NB4 (cell line): ENCODE measurements around the gene POU2F2.

Experiments used
- MYC ChIP-seq: IDR thresholded peaks from 2 replicates; pipeline ENCODE4 v1.6.1; 2011; ENCODE audit warnings: low read depth, low read length
- POLR2A ChIP-seq: IDR thresholded peaks from 2 replicates; pipeline ENCODE4 v1.6.1; 2011; ENCODE audit warnings: mild to moderate bottlenecking; ENCODE audit not compliant: insufficient read length; ENCODE audit errors: extremely low read depth
- TF ChIP-seq, protein P1 (sequence below): IDR thresholded peaks from one replicate; pipeline ENCODE4 v1.5.1; 2012; ENCODE audit warnings: low read depth, low read length
- TF ChIP-seq, protein P2 (sequence below): IDR thresholded peaks from 2 replicates; pipeline ENCODE4 v1.6.1; 2011; ENCODE audit warnings: low read depth, low read length

DNA sequence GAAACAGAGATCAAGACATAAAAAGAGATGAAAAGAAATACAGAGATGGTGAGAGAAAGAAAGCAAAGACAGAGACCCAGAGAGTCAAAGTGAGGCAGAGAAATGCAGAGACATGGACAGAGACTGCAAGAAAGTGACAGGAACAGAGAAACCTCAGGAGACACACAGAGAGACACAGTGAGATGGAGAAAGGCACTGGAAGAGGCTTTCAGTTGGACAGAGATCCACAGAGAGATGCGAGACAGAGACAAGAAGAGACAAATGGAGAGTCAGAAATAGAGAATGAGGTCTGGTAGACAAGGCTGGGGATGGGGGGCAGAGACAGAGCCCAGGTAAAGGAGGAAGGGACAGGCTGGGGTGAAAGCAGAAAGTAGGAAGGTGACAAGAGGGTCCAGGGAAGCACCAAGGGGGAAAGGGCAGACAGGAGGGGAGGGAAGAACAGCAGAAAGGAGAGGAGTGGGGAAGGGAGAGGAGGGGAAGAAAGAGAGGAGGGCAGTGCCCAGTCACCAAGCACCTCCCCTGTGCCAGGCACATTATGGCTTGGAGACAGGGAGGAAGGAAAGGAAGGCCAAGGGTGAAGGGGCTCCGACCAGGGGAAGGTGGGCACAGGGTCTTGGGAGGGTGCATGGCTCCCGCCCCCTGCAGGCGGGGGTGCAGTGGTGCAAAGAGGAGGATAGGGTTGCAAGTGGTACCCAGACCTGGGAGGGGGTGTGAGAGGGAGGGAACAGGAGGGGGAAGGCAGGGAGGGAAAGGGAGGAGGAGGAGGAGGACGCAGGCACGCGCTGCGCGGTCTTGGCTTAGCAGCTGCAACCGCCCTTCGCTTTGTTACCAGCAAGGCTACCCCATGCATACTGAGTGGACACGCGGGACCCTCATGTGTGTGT, 46.8 kb upstream of the POU2F2 start:
- TF ChIP-seq, protein P1, sequence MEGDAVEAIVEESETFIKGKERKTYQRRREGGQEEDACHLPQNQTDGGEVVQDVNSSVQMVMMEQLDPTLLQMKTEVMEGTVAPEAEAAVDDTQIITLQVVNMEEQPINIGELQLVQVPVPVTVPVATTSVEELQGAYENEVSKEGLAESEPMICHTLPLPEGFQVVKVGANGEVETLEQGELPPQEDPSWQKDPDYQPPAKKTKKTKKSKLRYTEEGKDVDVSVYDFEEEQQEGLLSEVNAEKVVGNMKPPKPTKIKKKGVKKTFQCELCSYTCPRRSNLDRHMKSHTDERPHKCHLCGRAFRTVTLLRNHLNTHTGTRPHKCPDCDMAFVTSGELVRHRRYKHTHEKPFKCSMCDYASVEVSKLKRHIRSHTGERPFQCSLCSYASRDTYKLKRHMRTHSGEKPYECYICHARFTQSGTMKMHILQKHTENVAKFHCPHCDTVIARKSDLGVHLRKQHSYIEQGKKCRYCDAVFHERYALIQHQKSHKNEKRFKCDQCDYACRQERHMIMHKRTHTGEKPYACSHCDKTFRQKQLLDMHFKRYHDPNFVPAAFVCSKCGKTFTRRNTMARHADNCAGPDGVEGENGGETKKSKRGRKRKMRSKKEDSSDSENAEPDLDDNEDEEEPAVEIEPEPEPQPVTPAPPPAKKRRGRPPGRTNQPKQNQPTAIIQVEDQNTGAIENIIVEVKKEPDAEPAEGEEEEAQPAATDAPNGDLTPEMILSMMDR, result peak; percentile 51
- TF ChIP-seq POLR2A, result no peak
- TF ChIP-seq, protein P2, sequence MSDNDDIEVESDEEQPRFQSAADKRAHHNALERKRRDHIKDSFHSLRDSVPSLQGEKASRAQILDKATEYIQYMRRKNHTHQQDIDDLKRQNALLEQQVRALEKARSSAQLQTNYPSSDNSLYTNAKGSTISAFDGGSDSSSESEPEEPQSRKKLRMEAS, result no peak
- no peak for TF ChIP-seq MYC
